ENCODE measurements around the gene CHD6. TPM values are rescaled to one million over a fixed set of nuclear protein-coding genes. Genes with fewer than 3 reads are reported as not detected.

Gene CHD6
- total RNA-seq, 6 experiments from 2014 or later = 24.7 to 28.9 (median 27.1) TPM

DNA sequence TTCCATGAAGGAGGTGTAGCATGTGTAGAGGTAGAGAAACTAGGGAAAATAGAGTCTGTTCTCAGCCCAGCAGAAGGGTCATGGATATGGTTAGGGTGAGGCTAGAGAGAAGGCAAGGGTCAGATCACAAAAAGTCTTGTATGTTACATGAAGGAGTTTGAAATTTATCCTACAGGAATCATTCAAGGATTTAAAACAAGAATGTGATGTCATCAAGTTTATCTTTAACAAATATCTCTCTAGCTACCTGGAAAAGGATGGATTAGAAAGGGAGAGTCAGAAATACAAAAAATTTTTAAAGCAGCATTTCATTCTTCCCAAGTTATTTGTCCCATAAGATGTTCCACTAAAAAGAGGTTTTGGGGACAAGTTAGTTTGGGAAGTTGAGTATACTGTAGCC is 4.4 kb upstream of the CHD6 start:
- Mint-ChIP-seq H3K27ac (no peak overlapping the region), H3K4me1 (ENCODE audit: low read depth) (peaks cover 13% of the 10 kb centered on the region), H3K27me3 (ENCODE audit: insufficient read depth) (peaks cover 11% of the 10 kb centered on the region), H3K9me3 (no peaks in the 10 kb centered on the region), H3K4me3 (no peak overlapping the region), H3K36me3 (ENCODE audit: low read depth) (no peaks in the 10 kb centered on the region)
- DNase-seq = no peak
- TF ChIP-seq, protein P1, sequence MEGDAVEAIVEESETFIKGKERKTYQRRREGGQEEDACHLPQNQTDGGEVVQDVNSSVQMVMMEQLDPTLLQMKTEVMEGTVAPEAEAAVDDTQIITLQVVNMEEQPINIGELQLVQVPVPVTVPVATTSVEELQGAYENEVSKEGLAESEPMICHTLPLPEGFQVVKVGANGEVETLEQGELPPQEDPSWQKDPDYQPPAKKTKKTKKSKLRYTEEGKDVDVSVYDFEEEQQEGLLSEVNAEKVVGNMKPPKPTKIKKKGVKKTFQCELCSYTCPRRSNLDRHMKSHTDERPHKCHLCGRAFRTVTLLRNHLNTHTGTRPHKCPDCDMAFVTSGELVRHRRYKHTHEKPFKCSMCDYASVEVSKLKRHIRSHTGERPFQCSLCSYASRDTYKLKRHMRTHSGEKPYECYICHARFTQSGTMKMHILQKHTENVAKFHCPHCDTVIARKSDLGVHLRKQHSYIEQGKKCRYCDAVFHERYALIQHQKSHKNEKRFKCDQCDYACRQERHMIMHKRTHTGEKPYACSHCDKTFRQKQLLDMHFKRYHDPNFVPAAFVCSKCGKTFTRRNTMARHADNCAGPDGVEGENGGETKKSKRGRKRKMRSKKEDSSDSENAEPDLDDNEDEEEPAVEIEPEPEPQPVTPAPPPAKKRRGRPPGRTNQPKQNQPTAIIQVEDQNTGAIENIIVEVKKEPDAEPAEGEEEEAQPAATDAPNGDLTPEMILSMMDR (IDR thresholded peaks at IDR 0.05) = no peak

DNA sequence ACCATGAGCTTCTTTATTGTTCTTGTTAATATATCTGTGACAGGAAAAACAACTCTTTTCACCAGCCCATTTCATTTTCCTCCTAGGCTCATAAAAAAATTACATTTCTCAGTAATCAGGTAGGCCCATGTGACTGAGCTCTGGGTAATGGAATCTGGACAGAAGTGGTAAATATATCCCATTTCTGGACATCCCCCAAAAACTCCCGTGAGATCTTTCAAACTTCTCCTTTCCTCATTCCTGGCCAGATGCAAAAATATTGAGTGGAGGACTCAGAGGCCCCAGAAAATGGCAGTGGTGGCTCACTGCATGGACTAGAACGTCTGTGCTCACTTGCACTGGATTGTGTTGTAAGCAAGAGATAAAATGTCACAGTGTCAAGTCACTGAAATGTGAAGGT is 3.8 kb upstream of the CHD6 start:
- Mint-ChIP-seq H3K4me3 (no peak overlapping the region), H3K27ac (no peak overlapping the region), H3K4me1 (ENCODE audit: low read depth) (peaks cover 17% of the 10 kb centered on the region), H3K36me3 (ENCODE audit: low read depth) (no peaks in the 10 kb centered on the region), H3K27me3 (ENCODE audit: insufficient read depth) (peaks cover 11% of the 10 kb centered on the region), H3K9me3 (no peaks in the 10 kb centered on the region)
- no peak for DNase-seq
- TF ChIP-seq, protein P1 (IDR thresholded peaks at IDR 0.05) = no peak

DNA sequence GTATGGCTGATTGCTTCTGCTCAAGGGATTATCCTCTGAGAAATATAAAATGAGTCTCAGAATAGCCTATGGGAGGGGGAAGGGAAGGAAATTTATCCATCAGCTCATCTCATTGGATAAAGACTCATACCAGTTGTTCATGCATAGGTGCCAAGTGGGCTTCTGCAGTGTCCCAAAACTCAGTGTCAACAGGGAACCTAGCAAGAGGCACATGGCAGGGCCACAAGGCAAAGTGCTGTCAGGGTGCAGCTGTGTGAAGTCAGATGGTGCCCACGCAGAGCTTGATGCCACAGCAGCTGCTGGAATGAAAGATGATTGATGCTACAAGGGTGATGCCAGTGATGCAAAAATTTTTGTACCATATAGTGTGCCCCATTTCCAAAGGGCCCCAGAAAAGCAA is 3.2 kb upstream of the CHD6 start:
- H3K36me3 Mint-ChIP-seq (ENCODE audit: low read depth) = no peaks in the 10 kb centered on the region
- H3K4me3 Mint-ChIP-seq = no peak overlapping the region
- peaks cover 23% of the 10 kb centered on the region for H3K4me1 Mint-ChIP-seq (ENCODE audit: low read depth)
- no peak for DNase-seq
- no peak overlapping the region for H3K27ac Mint-ChIP-seq
- H3K27me3 Mint-ChIP-seq (ENCODE audit: insufficient read depth) = peaks cover 11% of the 10 kb centered on the region
- TF ChIP-seq, protein P1 (IDR thresholded peaks at IDR 0.05) = no peak
- H3K9me3 Mint-ChIP-seq = no peaks in the 10 kb centered on the region

DNA sequence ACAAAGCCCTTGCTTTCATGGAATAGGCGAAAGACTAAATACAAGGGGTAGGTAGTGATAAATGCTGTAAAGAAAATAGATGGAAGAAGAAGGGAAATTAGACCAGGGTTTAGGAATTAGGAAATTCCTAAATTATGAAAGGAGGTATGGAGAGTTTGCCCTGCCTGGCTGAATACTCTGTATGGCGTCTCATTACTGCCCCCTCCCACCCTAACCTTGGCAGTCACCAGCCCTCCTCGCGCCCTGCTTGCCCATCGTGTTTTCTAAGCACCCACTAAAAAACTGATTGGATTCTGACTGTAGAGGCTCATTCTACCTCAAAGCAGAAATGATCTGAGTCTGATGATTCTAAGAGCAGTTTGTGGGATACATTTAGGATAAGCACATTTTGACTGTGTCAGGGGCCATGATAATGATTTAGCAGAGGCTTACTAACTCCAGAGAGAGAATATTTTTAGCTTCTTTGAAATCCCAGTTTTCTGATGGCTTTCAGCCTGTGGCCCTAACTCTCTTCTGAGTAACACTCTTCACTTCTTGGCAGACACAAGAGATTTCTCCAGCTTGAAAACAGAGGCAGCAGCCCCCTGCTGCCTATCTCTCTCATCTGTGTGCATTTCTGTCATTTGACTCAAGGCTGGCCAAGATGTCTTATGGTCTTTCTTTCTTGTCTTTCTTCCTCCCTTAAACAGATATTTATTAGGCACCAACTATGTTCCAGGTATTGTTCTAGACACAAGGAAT is 1.4 kb upstream of the CHD6 start:
- Mint-ChIP-seq H3K36me3 (ENCODE audit: low read depth) (no peaks in the 10 kb centered on the region), H3K27ac (no peak overlapping the region), H3K27me3 (ENCODE audit: insufficient read depth) (peaks cover 11% of the 10 kb centered on the region), H3K4me1 (ENCODE audit: low read depth) (peaks cover 41% of the 10 kb centered on the region), H3K9me3 (no peaks in the 10 kb centered on the region), H3K4me3 (peak overlapping the region; percentile 84)
- peak; percentile 10 for DNase-seq
- TF ChIP-seq, protein P1 (IDR thresholded peaks at IDR 0.05) = no peak

- TF ChIP-seq, protein P1 (IDR thresholded peaks at IDR 0.05) = no peak
- H3K4me1 Mint-ChIP-seq (ENCODE audit: low read depth) = peaks cover 44% of the 10 kb centered on the region
- H3K27ac Mint-ChIP-seq = no peak overlapping the region
- H3K9me3 Mint-ChIP-seq = no peaks in the 10 kb centered on the region
- H3K27me3 Mint-ChIP-seq (ENCODE audit: insufficient read depth) = peaks cover 8% of the 10 kb centered on the region
- H3K4me3 Mint-ChIP-seq = peak overlapping the region; percentile 84
- H3K36me3 Mint-ChIP-seq (ENCODE audit: low read depth) = no peaks in the 10 kb centered on the region
- DNase-seq = no peak
These were observed 682 bp upstream of the CHD6 start for GRCh38 chr20:41618807-41619311.

All from HFFc6 (cell line).